Immature natural killer cell (primary cell): Measurements from ENCODE around the gene RRBP1. TPM values are rescaled to one million over a fixed set of nuclear protein-coding genes. Genes with fewer than 3 reads are reported as not detected.
A peak's percentile ranks its signal among the peaks of the same experiment; 100 is the strongest.

Experiments
- DNase-seq, 3 donors: peaks; one replicate each; pipeline ENCODE4 v3.0.0; 2022; ENCODE audit warnings: mixed read lengths in 1 of 3
- H3K27ac Mint-ChIP-seq, 6 donors: one replicate each; pipeline ENCODE4 v1.8.0; 2020; ENCODE audit warnings: mixed read lengths in 6 of 6, mild to moderate bottlenecking in 5 of 6, inconsistent platforms in 4 of 6, moderate library complexity in 3 of 6
- H3K27me3 Mint-ChIP-seq, 3 donors: one replicate each; pipeline ENCODE4 v1.8.0; 2020 to 2021; ENCODE audit warnings: low read depth in 3 of 3, mild to moderate bottlenecking in 3 of 3, mixed read lengths in 3 of 3, moderate library complexity in 3 of 3, inconsistent platforms in 1 of 3
- H3K36me3 Mint-ChIP-seq, 3 donors: one replicate each; pipeline ENCODE4 v1.8.0; 2020; ENCODE audit warnings: mixed read lengths in 3 of 3, inconsistent platforms in 2 of 3, mild to moderate bottlenecking in 2 of 3
- H3K4me1 Mint-ChIP-seq, 2 donors: one replicate each; pipeline ENCODE4 v1.8.0; 2020; ENCODE audit warnings: inconsistent platforms in 2 of 2, mild to moderate bottlenecking in 2 of 2, mixed read lengths in 2 of 2, moderate library complexity in 1 of 2
- H3K4me3 Mint-ChIP-seq, 5 donors: one replicate each; pipeline ENCODE4 v1.8.0; 2020; ENCODE audit warnings: mild to moderate bottlenecking in 5 of 5, mixed read lengths in 5 of 5, inconsistent platforms in 3 of 5, moderate library complexity in 3 of 5
- H3K9me3 Mint-ChIP-seq, 6 donors: one replicate each; pipeline ENCODE4 v1.8.0; 2020; ENCODE audit warnings: mild to moderate bottlenecking in 6 of 6, mixed read lengths in 6 of 6, inconsistent platforms in 4 of 6, moderate library complexity in 3 of 6
- polyA plus RNA-seq, 3 donors: library from polyadenylated mRNA; unstranded; fragments of 300-500 nt; fragmentation: Illumina TruSeq; gene quantifications; one replicate each; pipeline ENCODE4 v1.2.3, GENCODE V29; 2021

Gene RRBP1
- polyA plus RNA-seq, 3 donors from 2014 or later = 4.1 to 39.0 (median 5.7) TPM

GRCh38 chr20:17682889-17683198 is 802 bp upstream of the RRBP1 start:
- DNase-seq = no peak
- Mint-ChIP-seq H3K4me3 (peak overlapping the region; percentile 82 to 90 (median 88)), H3K9me3 (peaks cover 0 to 2% (median 0%) of the 10 kb centered on the region in 6 donors), H3K36me3 (peaks cover 0 to 3% (median 0%) of the 10 kb centered on the region in 3 donors), H3K27ac (peak overlapping the region; percentile 55 to 93 (median 88)), H3K27me3 (peaks cover 21 to 26% (median 23%) of the 10 kb centered on the region in 3 donors), H3K4me1 (peaks cover 27 to 40% of the 10 kb centered on the region in 2 donors)

GRCh38 chr20:17681726-17682102 is 328 bp downstream of the RRBP1 start:
- DNase-seq = no peak
- peak overlapping the region; percentile 79 to 90 (median 86) for H3K4me3 Mint-ChIP-seq
- H3K4me1 Mint-ChIP-seq = peaks cover 27 to 46% of the 10 kb centered on the region in 2 donors
- H3K9me3 Mint-ChIP-seq = peaks cover 0 to 2% (median 0%) of the 10 kb centered on the region in 6 donors
- H3K36me3 Mint-ChIP-seq = peaks cover 0 to 3% (median 0%) of the 10 kb centered on the region in 3 donors
- H3K27ac Mint-ChIP-seq = peak overlapping the region in 3 of 6 donors; percentile 84 to 90 (median 85)
- peaks cover 20 to 25% (median 22%) of the 10 kb centered on the region in 3 donors for H3K27me3 Mint-ChIP-seq

GRCh38 chr20:17680836-17681725 is 961 bp downstream of the RRBP1 start:
- peaks cover 29 to 51% of the 10 kb centered on the region in 2 donors for H3K4me1 Mint-ChIP-seq
- H3K4me3 Mint-ChIP-seq = peak overlapping the region; percentile 84 to 90 (median 87)
- peak overlapping the region; percentile 88 to 97 (median 94) for H3K27ac Mint-ChIP-seq

GRCh38 chr20:17679941-17680835 is 1.9 kb downstream of the RRBP1 start:
- Mint-ChIP-seq H3K4me3 (peak overlapping the region; percentile 84 to 90 (median 87)), H3K36me3 (peaks cover 0 to 9% (median 3%) of the 10 kb centered on the region in 3 donors), H3K9me3 (no peaks in the 10 kb centered on the region), H3K27ac (peak overlapping the region; percentile 88 to 97 (median 94)), H3K4me1 (peaks cover 32 to 60% of the 10 kb centered on the region in 2 donors), H3K27me3 (peaks cover 22 to 24% (median 22%) of the 10 kb centered on the region in 3 donors)
- DNase-seq = peak; percentile 73 to 76 (median 75)

More at GRCh38 chr20:17680836-17681725, 961 bp downstream of the RRBP1 start:
- Mint-ChIP-seq H3K9me3 (peaks cover 0 to 2% (median 0%) of the 10 kb centered on the region in 6 donors), H3K36me3 (peaks cover 0 to 4% (median 1%) of the 10 kb centered on the region in 3 donors), H3K27me3 (peaks cover 20 to 25% (median 22%) of the 10 kb centered on the region in 3 donors)
- peak; percentile 78 to 80 (median 79) for DNase-seq

GRCh38 chr20:17678886-17679285 is 3.2 kb downstream of the RRBP1 start:
- H3K27me3 Mint-ChIP-seq = peaks cover 18 to 21% (median 19%) of the 10 kb centered on the region in 3 donors
- no peak overlapping the region for H3K4me3 Mint-ChIP-seq
- peaks cover 0 to 9% (median 6%) of the 10 kb centered on the region in 3 donors for H3K36me3 Mint-ChIP-seq
- DNase-seq = no peak
- no peaks in the 10 kb centered on the region for H3K9me3 Mint-ChIP-seq
- peak overlapping the region; percentile 35 to 95 (median 92) for H3K27ac Mint-ChIP-seq
- H3K4me1 Mint-ChIP-seq = peaks cover 37 to 72% of the 10 kb centered on the region in 2 donors

- H3K9me3 Mint-ChIP-seq = no peaks in the 10 kb centered on the region
- peaks cover 37 to 73% of the 10 kb centered on the region in 2 donors for H3K4me1 Mint-ChIP-seq
- peaks cover 0 to 9% (median 6%) of the 10 kb centered on the region in 3 donors for H3K36me3 Mint-ChIP-seq
- H3K27ac Mint-ChIP-seq = peak overlapping the region; percentile 53 to 95 (median 69)
- H3K27me3 Mint-ChIP-seq = peaks cover 18 to 21% (median 19%) of the 10 kb centered on the region in 3 donors
- no peak overlapping the region for H3K4me3 Mint-ChIP-seq
- DNase-seq = no peak
These were observed 3.7 kb downstream of the RRBP1 start for GRCh38 chr20:17678295-17678694.

GRCh38 chr20:17676942-17677341 is 5.1 kb downstream of the RRBP1 start:
- H3K9me3 Mint-ChIP-seq = no peaks in the 10 kb centered on the region
- H3K27ac Mint-ChIP-seq = peak overlapping the region in 1 of 6 donors; percentile 21
- no peak overlapping the region for H3K4me3 Mint-ChIP-seq
- peaks cover 12 to 21% (median 15%) of the 10 kb centered on the region in 3 donors for H3K27me3 Mint-ChIP-seq
- DNase-seq = no peak
- H3K4me1 Mint-ChIP-seq = peaks cover 36 to 74% of the 10 kb centered on the region in 2 donors
- peaks cover 0 to 9% (median 6%) of the 10 kb centered on the region in 3 donors for H3K36me3 Mint-ChIP-seq

- peaks cover 12 to 21% (median 15%) of the 10 kb centered on the region in 3 donors for H3K27me3 Mint-ChIP-seq
- H3K4me1 Mint-ChIP-seq = peaks cover 36 to 78% of the 10 kb centered on the region in 2 donors
- no peak overlapping the region for H3K4me3 Mint-ChIP-seq
- no peaks in the 10 kb centered on the region for H3K9me3 Mint-ChIP-seq
- peaks cover 0 to 9% (median 6%) of the 10 kb centered on the region in 3 donors for H3K36me3 Mint-ChIP-seq
- no peak overlapping the region for H3K27ac Mint-ChIP-seq
- DNase-seq = no peak
These were observed 5.7 kb downstream of the RRBP1 start for GRCh38 chr20:17676378-17676759.

GRCh38 chr20:17675519-17676377 is 6.3 kb downstream of the RRBP1 start:
- Mint-ChIP-seq H3K4me3 (no peak overlapping the region), H3K9me3 (no peaks in the 10 kb centered on the region), H3K27ac (peak overlapping the region in 2 of 6 donors; percentile 30 to 63), H3K36me3 (peaks cover 0 to 9% (median 6%) of the 10 kb centered on the region in 3 donors), H3K4me1 (peaks cover 36 to 84% of the 10 kb centered on the region in 2 donors), H3K27me3 (peaks cover 13 to 20% (median 14%) of the 10 kb centered on the region in 3 donors)
- DNase-seq = no peak

- H3K27ac Mint-ChIP-seq = peak overlapping the region in 3 of 6 donors; percentile 7 to 38 (median 34)
- DNase-seq = no peak
- H3K27me3 Mint-ChIP-seq = peaks cover 7 to 12% (median 7%) of the 10 kb centered on the region in 3 donors
- H3K4me3 Mint-ChIP-seq = peak overlapping the region in 1 of 5 donors; percentile 40
- no peaks in the 10 kb centered on the region for H3K9me3 Mint-ChIP-seq
- peaks cover 31 to 81% of the 10 kb centered on the region in 2 donors for H3K4me1 Mint-ChIP-seq
- peaks cover 0 to 9% (median 6%) of the 10 kb centered on the region in 3 donors for H3K36me3 Mint-ChIP-seq
These were observed 7.1 kb downstream of the RRBP1 start for GRCh38 chr20:17674722-17675518.

- Mint-ChIP-seq H3K36me3 (peaks cover 0 to 6% (median 6%) of the 10 kb centered on the region in 3 donors), H3K4me3 (no peak overlapping the region), H3K4me1 (peaks cover 18 to 77% of the 10 kb centered on the region in 2 donors), H3K9me3 (no peaks in the 10 kb centered on the region), H3K27me3 (peaks cover 3% of the 10 kb centered on the region in 3 donors), H3K27ac (no peak overlapping the region)
- DNase-seq = no peak
These were observed 9.0 kb downstream of the RRBP1 start for GRCh38 chr20:17673084-17673483.

GRCh38 chr20:17671565-17671964 is 10.5 kb downstream of the RRBP1 start:
- H3K4me3 Mint-ChIP-seq = no peak overlapping the region
- H3K27ac Mint-ChIP-seq = peak overlapping the region in 1 of 6 donors; percentile 12
- no peaks in the 10 kb centered on the region for H3K9me3 Mint-ChIP-seq
- peaks cover 0 to 6% (median 6%) of the 10 kb centered on the region in 3 donors for H3K36me3 Mint-ChIP-seq
- H3K27me3 Mint-ChIP-seq = peaks cover 0 to 3% (median 3%) of the 10 kb centered on the region in 3 donors
- no peak for DNase-seq
- H3K4me1 Mint-ChIP-seq = peaks cover 19 to 84% of the 10 kb centered on the region in 2 donors
